Stimulated activated naive CD8-positive, alpha-beta T cell treated with anti-CD3 and anti-CD28 coated beads, Interleukin-15, Interleukin-2, amounts not matched to agents 100 ng/mL and 50 ng/mL, for 24 hours (primary cell): Measurements from ENCODE around the gene NELL1.

Experiments
- H3K27ac Mint-ChIP-seq: one replicate; pipeline ENCODE4 v1.8.0; 2021; ENCODE audit warnings: mild to moderate bottlenecking, mixed read lengths
- H3K27me3 Mint-ChIP-seq: one replicate; pipeline ENCODE4 v1.8.0; 2021; ENCODE audit warnings: mixed read lengths
- H3K36me3 Mint-ChIP-seq: one replicate; pipeline ENCODE4 v1.8.0; 2021; ENCODE audit warnings: low read depth, mixed read lengths
- H3K4me1 Mint-ChIP-seq: one replicate; pipeline ENCODE4 v1.8.0; 2021; ENCODE audit warnings: low read depth, mixed read lengths
- H3K4me3 Mint-ChIP-seq: one replicate; pipeline ENCODE4 v1.8.0; 2021; ENCODE audit warnings: mild to moderate bottlenecking, mixed read lengths
- H3K9me3 Mint-ChIP-seq: one replicate; pipeline ENCODE4 v1.8.0; 2021; ENCODE audit warnings: mixed read lengths

Gene NELL1

GRCh38 chr11:21475276-21475675 lies 805.9 kb downstream of the NELL1 start:
- Mint-ChIP-seq H3K4me3 (no peak overlapping the region), H3K36me3 (no peaks in the 10 kb centered on the region), H3K4me1 (no peaks in the 10 kb centered on the region), H3K27ac (no peak overlapping the region), H3K9me3 (peaks cover 8% of the 10 kb centered on the region), H3K27me3 (no peaks in the 10 kb centered on the region)

GRCh38 chr11:21476588-21476987 lies 807.2 kb downstream of the NELL1 start:
- Mint-ChIP-seq H3K4me3 (no peak overlapping the region), H3K36me3 (no peaks in the 10 kb centered on the region), H3K27me3 (no peaks in the 10 kb centered on the region), H3K4me1 (no peaks in the 10 kb centered on the region), H3K9me3 (peaks cover 8% of the 10 kb centered on the region), H3K27ac (no peak overlapping the region)

- no peaks in the 10 kb centered on the region for H3K4me1 Mint-ChIP-seq
- H3K36me3 Mint-ChIP-seq, result no peaks in the 10 kb centered on the region
- no peak overlapping the region for H3K27ac Mint-ChIP-seq
- H3K9me3 Mint-ChIP-seq, result peaks cover 8% of the 10 kb centered on the region
- H3K27me3 Mint-ChIP-seq, result no peaks in the 10 kb centered on the region
- H3K4me3 Mint-ChIP-seq, result no peak overlapping the region
Observed at GRCh38 chr11:21480240-21480639, 810.9 kb downstream of the NELL1 start.

- H3K27me3 Mint-ChIP-seq, result no peaks in the 10 kb centered on the region
- no peak overlapping the region for H3K4me3 Mint-ChIP-seq
- H3K27ac Mint-ChIP-seq, result no peak overlapping the region
- H3K9me3 Mint-ChIP-seq, result peaks cover 8% of the 10 kb centered on the region
- no peaks in the 10 kb centered on the region for H3K36me3 Mint-ChIP-seq
- H3K4me1 Mint-ChIP-seq, result no peaks in the 10 kb centered on the region
Observed at GRCh38 chr11:21481255-21481654, 811.9 kb downstream of the NELL1 start.

- Mint-ChIP-seq H3K27ac (no peak overlapping the region), H3K36me3 (no peaks in the 10 kb centered on the region), H3K4me1 (no peaks in the 10 kb centered on the region), H3K4me3 (no peak overlapping the region), H3K27me3 (no peaks in the 10 kb centered on the region), H3K9me3 (peaks cover 2% of the 10 kb centered on the region)
Observed at GRCh38 chr11:21484039-21484438, 814.7 kb downstream of the NELL1 start.

GRCh38 chr11:21485006-21485405 lies 815.6 kb downstream of the NELL1 start:
- no peaks in the 10 kb centered on the region for H3K27me3 Mint-ChIP-seq
- peaks cover 7% of the 10 kb centered on the region for H3K9me3 Mint-ChIP-seq

GRCh38 chr11:21485426-21485825 lies 816.0 kb downstream of the NELL1 start:
- H3K4me1 Mint-ChIP-seq, result no peaks in the 10 kb centered on the region
- H3K9me3 Mint-ChIP-seq, result peaks cover 9% of the 10 kb centered on the region
- no peak overlapping the region for H3K27ac Mint-ChIP-seq
- no peak overlapping the region for H3K4me3 Mint-ChIP-seq
- H3K27me3 Mint-ChIP-seq, result no peaks in the 10 kb centered on the region
- H3K36me3 Mint-ChIP-seq, result no peaks in the 10 kb centered on the region

More at GRCh38 chr11:21485006-21485405, 815.6 kb downstream of the NELL1 start:
- H3K27ac Mint-ChIP-seq, result no peak overlapping the region
- no peaks in the 10 kb centered on the region for H3K4me1 Mint-ChIP-seq
- no peak overlapping the region for H3K4me3 Mint-ChIP-seq
- no peaks in the 10 kb centered on the region for H3K36me3 Mint-ChIP-seq

- Mint-ChIP-seq H3K4me3 (no peak overlapping the region), H3K4me1 (no peaks in the 10 kb centered on the region), H3K27ac (no peak overlapping the region), H3K36me3 (no peaks in the 10 kb centered on the region), H3K27me3 (no peaks in the 10 kb centered on the region), H3K9me3 (peaks cover 14% of the 10 kb centered on the region)
Observed at GRCh38 chr11:21489416-21490115, 820.2 kb downstream of the NELL1 start.

GRCh38 chr11:21492931-21493330 lies 823.5 kb downstream of the NELL1 start:
- no peak overlapping the region for H3K4me3 Mint-ChIP-seq
- no peaks in the 10 kb centered on the region for H3K27me3 Mint-ChIP-seq
- no peaks in the 10 kb centered on the region for H3K4me1 Mint-ChIP-seq
- H3K9me3 Mint-ChIP-seq, result peaks cover 14% of the 10 kb centered on the region
- H3K36me3 Mint-ChIP-seq, result no peaks in the 10 kb centered on the region
- H3K27ac Mint-ChIP-seq, result no peak overlapping the region

- Mint-ChIP-seq H3K36me3 (no peaks in the 10 kb centered on the region), H3K4me1 (no peaks in the 10 kb centered on the region), H3K9me3 (peaks cover 7% of the 10 kb centered on the region), H3K4me3 (no peak overlapping the region), H3K27ac (no peak overlapping the region), H3K27me3 (no peaks in the 10 kb centered on the region)
Observed at GRCh38 chr11:21494946-21495345, 825.6 kb downstream of the NELL1 start.

- Mint-ChIP-seq H3K9me3 (peaks cover 4% of the 10 kb centered on the region), H3K27ac (no peak overlapping the region), H3K36me3 (no peaks in the 10 kb centered on the region), H3K27me3 (no peaks in the 10 kb centered on the region), H3K4me3 (no peak overlapping the region), H3K4me1 (no peaks in the 10 kb centered on the region)
Observed at GRCh38 chr11:21495879-21496278, 826.5 kb downstream of the NELL1 start.

- Mint-ChIP-seq H3K4me3 (no peak overlapping the region), H3K4me1 (no peaks in the 10 kb centered on the region), H3K27me3 (no peaks in the 10 kb centered on the region), H3K9me3 (no peaks in the 10 kb centered on the region), H3K36me3 (no peaks in the 10 kb centered on the region), H3K27ac (no peak overlapping the region)
Observed at GRCh38 chr11:21501245-21501644, 831.9 kb downstream of the NELL1 start.

GRCh38 chr11:21505070-21505469 lies 835.7 kb downstream of the NELL1 start:
- H3K27ac Mint-ChIP-seq, result no peak overlapping the region
- H3K4me3 Mint-ChIP-seq, result no peak overlapping the region
- H3K9me3 Mint-ChIP-seq, result no peaks in the 10 kb centered on the region

GRCh38 chr11:21511835-21512440 lies 842.6 kb downstream of the NELL1 start:
- Mint-ChIP-seq H3K36me3 (no peaks in the 10 kb centered on the region), H3K4me3 (no peak overlapping the region), H3K27me3 (no peaks in the 10 kb centered on the region), H3K4me1 (no peaks in the 10 kb centered on the region), H3K9me3 (peaks cover 4% of the 10 kb centered on the region), H3K27ac (no peak overlapping the region)

More at GRCh38 chr11:21505070-21505469, 835.7 kb downstream of the NELL1 start:
- Mint-ChIP-seq H3K36me3 (no peaks in the 10 kb centered on the region), H3K4me1 (no peaks in the 10 kb centered on the region), H3K27me3 (no peaks in the 10 kb centered on the region)

GRCh38 chr11:21514316-21514715 lies 844.9 kb downstream of the NELL1 start:
- Mint-ChIP-seq H3K27ac (no peak overlapping the region), H3K27me3 (no peaks in the 10 kb centered on the region), H3K4me3 (no peak overlapping the region), H3K4me1 (no peaks in the 10 kb centered on the region), H3K9me3 (peaks cover 6% of the 10 kb centered on the region), H3K36me3 (no peaks in the 10 kb centered on the region)

- Mint-ChIP-seq H3K27me3 (no peaks in the 10 kb centered on the region), H3K4me1 (no peaks in the 10 kb centered on the region), H3K4me3 (no peak overlapping the region), H3K27ac (no peak overlapping the region), H3K9me3 (peaks cover 10% of the 10 kb centered on the region), H3K36me3 (no peaks in the 10 kb centered on the region)
Observed at GRCh38 chr11:21520244-21520643, 850.9 kb downstream of the NELL1 start.
